ENCODE data around the gene KIAA1755.

KIAA1755 gene

GRCh38 chr20:38217791-38218565, 42.6 kb downstream of the KIAA1755 start:
- DNase-seq: no peak

DNA sequence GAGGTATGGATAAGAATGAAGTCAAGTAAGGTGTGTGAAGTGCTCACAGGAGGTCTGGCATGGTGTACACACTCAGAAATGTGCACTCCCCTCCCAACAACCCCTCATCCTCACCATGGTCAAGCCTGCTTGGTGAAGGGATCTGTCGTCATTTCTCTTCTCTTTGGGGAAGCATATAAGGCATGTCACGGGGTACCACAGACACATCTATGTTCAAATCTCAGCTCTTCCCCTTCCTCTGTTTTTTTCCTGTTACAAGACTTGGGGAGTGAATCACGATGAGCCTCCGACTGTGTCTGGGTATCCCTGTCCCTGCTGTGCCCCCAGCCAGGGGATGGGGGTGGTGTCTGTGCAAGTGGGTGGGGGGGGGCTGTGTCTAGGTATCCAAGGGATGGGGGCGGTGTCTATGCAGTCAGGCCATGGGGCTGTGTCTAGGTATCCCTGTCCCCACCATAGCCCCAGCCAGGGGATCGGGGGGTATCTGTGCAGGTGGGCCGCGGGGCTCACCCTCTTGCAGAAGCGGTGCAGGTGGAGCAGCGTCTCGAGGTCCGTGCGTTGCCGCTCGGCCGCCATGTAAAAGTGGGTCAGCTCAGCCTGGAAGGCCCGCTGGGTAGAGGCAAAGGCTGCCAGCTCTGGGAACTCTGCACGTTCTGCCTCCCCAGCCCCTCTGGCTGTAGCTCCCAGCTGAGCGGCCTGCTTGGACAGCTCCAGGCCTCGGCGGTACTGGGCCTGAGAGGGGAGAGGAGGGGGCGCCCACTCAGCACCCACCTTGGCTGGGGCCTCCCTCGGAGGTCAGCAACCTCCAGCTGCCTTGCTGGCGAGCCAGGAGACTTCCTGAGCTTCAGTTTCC, 43.6 kb downstream of the KIAA1755 start:
- DNase-seq: no peak

GRCh38 chr20:38216201-38216600, 44.3 kb downstream of the KIAA1755 start:
- DNase-seq: no peak

DNA sequence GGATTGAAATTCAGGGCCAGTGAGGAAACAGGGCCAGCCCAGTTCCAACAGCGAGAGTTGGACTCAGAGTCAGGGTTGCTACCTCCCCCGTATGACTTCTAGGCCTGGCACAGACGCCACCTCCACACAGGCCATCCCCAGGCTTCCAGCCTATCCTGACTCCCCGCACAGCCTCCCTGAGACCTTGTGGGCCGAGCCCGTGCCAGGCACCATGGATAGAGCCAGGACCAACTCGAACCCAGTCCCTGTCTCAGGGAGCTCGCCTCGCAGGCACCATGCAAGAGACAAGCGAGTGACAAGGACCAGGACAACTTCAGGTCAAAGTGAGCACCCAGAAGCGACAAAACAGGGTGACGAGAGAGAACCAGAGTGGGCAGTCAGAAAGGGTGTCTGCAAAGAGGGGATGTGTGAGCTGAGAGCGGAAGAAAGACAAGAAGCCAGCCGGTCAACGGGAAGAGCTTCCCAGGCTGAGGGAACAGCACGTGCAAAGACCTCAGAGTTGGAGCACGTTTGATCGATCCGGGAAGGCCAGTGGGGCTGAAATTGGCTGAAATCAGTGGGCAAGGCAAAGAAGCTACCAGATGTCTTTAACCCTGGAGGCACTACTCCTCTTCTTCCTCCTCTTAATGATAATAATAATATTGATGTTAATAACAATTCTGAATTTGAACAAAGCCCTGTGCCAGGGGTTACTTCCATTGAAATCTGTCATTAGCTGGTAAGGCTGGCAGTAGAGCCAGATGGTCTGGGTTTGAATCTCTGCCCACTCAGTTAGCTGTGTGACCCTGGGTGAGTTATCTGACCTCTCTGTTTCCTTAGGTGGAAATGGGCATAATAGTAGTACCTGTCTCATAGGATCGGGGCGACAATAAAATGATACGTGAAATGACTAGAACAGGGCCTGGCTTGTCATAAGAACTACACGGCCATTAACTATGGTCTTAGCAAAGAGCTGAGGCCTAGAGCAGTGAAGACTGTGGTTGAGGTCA, 45.0 kb downstream of the KIAA1755 start:
- DNase-seq: no peak

DNA sequence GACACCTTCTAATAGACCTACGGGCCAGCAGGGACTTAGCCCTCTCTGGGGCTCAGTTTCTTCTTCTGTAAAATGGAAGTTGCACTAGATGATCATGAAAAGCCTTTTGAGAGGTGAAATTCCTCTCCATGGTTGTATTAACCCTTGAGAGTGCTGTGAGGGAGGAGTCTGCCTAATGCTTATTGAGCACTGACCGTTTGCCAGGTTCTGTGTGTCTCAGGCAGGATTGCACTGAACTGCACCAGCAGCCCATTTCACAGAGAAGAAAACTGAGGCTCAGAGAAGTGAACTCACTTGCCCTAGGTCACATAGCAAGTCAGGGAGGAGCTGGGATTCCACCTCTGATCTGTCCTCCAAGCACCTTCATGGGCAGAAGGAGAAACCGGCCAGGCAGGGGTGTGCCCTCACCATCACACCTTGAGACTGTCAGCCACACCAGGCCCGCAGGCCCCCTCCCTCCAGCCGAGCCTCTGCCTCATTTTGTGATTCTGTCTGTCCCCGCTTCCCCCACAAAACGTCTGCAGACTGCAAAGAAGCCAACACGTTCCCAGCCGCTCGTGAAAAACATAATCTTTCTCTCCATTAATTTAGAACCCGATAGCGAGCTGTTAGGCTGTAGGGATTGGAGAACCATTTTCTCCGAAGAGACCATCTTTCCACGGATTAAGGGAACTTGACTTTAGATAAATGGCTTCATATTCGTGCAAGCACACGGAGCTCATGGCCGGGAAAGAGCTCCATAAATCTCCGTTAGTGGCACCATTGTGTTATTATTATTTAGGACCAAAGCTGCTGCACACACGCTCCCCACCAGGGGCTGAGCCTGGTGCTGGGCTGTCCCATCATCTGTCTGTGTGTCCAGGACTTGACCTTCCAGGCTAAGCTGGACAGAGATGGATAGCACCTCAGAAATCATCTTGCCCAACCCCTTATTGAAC, 46.0 kb downstream of the KIAA1755 start:
- no peak for DNase-seq

DNA sequence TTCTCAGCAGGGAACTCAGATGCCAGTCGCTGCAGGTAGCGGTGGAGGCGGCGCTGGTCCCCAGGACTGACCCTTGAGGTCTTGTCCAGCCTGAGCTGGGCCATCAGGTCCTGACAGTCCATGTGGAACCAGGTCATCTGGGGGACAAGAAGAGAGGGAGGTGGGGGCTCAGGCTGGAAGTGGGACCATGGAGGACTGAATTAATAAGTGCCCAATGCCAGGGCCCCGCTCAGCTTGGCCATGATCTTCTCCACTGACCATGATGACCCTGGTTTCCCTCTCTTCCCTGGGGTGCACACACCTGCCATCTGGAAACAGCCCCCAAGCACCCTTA, 47.0 kb downstream of the KIAA1755 start:
- no peak for DNase-seq

GRCh38 chr20:38212806-38213606, 47.5 kb downstream of the KIAA1755 start:
- no peak for DNase-seq

DNA sequence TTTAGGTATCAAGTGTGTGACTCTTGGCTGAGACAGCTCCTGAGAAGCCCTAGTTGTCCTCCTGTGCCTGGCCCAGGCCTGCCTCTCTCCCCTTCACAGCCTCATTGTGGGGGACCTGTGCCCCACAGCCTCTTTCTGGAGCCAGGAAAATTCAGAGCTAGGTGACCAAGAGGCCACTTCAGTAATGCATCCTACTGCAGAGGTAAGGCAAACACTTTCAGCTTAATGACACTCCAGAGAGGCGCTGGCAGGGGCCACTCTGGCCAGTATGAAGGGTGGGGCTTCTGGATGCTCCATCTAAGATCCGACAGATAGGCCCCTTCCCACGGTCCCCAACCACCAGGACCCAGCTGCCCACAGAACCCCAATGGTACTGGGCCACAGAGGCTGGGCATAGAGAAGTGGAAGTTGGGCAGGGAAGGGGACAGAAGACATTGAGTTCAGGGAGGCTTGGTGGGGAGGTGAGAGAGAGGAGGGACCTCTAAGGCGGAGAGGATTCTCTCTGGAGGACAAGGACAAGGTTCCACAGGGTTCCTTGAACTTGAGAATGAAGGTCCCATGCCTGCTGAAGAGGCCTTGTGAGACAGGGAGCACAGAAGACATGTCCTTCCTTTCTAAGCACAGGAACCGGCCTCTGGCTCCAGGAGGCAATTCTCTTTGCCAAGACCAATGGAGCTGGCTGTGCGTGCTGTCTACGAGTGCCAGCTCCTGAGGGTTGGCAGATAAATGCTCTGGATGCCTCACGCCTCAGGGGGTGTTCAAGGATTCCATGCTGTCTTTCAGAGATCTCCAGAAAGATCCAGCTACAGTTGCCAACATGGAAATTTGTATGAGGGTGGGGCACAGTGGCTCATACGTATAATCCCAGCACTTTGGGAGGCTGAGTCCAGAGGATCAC, 49.1 kb downstream of the KIAA1755 start:
- DNase-seq: no peak

GRCh38 chr20:38210741-38211140, 49.8 kb downstream of the KIAA1755 start:
- DNase-seq: no peak

- DNase-seq: no peak
Measured at GRCh38 chr20:38209736-38210405, 50.7 kb downstream of the KIAA1755 start.

- no peak for DNase-seq
Measured at GRCh38 chr20:38209054-38209675, 51.4 kb downstream of the KIAA1755 start.

DNA sequence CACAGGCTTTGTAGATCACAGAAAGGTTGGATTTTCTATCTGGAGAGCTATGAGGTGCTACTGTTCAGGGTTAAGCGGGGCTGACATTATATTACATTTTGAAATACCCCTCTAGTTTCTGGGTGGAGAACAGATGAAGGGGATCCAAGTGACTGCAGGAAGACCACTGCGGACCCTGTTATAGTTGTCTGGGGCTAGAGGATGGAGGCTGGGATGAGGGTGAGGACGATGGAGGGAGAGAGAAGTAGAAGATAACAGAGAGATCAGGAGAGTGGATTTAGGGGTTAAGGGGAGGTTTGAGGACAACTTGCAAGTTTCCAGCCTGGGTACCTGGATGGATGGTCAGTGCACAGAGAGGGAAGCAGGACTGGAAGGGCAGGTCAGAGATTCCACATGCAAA, 52.0 kb downstream of the KIAA1755 start:
- no peak for DNase-seq

- DNase-seq: no peak
Measured at GRCh38 chr20:38208088-38208487, 52.4 kb downstream of the KIAA1755 start.

- no peak for DNase-seq
Measured at GRCh38 chr20:38207621-38208020, 52.9 kb downstream of the KIAA1755 start.

- no peak for DNase-seq
Measured at GRCh38 chr20:38205001-38205400, 55.5 kb downstream of the KIAA1755 start.

DNA sequence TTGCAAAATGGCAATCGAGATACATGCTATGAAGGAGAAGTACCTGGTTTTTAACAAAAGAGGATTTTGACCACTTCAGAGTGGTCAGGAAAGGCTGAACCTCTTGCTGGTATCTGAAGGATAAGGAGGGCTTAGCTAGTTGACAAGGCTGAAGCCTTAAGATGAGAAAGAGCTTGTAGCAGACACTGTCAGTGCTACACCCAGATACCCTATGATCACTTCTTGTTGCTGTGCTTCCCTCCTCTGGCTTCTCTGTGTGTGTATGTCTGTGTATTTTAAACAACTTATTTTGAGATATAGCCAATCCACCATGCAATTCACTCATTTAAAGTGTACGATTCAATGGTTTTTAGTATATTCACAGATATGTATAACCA, 56.6 kb downstream of the KIAA1755 start:
- no peak for DNase-seq

DNA sequence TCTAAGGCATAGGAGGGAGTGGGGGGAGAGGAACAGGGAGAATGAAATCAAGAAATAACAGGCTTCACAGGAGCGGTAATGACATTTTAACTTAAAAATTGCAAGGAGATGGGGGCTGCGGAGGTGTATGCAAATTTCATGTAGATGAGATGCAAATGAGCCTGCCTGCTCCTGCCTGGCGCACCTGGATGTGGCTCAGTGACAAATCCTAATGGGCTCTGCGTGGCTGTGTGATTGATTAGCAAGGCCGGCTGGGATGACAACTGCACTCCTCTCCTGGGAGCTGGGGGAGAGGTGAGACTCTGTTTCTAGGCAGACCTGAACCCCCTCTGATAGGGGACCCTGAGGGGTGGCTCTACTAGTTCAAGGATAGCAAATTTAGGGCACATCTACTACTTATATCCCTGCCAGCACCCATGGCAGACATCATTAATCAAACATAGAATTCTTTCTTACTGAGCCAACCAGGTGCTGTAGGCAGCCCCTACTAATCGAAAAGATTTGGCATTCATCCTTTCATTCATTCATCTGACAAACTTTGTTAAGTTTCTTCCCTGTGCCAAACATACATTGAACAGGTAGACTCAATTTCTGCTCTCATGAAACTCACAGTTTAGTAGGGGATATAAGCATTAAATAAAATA, 57.1 kb downstream of the KIAA1755 start:
- DNase-seq: no peak

DNA sequence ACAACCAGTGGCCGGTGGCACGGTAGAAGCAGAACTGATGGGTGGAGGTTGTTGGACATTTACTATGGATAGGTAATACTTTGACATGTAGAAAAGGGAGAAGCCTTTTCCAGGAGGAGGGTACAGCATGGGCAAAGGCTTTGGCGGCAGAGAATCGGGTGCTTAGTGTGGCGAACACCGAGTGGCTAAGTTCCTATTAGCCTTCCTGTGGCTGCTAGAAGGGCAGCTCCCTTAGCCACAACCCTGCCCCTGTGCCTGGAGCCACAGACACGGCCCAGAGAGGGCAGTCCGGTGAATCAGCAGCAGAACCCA, 57.6 kb downstream of the KIAA1755 start:
- no peak for DNase-seq

Data from cerebellar nuclear complex (tissue), 1 donor.